HTR-8/SVneo (cell line): Measurements from ENCODE around the gene DIP2C.

Experiments used
- DNase-seq: peaks from one replicate; pipeline ENCODE4 v3.0.0; 2011; ENCODE audit warnings: low spot score, mixed read lengths; ENCODE audit not compliant: insufficient read length
- FAIRE-seq: peaks from 2 replicates; lab custom pipeline; 2011; peaks lifted over from hg19 to GRCh38; lab: Jason Lieb, UNC

DIP2C gene

DNA sequence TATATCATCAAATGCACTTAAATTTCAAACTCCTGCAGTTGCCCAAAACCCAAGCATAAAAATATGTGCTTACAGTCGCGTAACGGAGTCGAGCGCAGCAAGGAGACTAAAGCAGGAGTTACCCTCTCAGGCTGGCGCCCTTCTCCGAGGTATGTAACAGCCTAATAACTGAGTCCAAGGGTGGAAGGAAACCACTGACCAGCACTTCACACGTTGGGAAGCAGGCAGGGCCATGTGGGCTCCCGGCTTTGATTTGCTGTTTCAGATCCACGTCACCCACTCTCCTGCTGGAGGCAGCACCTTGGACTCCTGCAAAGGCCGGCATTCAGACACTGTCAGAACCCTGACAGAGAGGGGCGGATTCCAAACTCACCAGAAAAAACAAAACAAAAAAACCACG lies 123.8 kb downstream of the DIP2C start:
- FAIRE-seq: no peak
- DNase-seq: no peak

DNA sequence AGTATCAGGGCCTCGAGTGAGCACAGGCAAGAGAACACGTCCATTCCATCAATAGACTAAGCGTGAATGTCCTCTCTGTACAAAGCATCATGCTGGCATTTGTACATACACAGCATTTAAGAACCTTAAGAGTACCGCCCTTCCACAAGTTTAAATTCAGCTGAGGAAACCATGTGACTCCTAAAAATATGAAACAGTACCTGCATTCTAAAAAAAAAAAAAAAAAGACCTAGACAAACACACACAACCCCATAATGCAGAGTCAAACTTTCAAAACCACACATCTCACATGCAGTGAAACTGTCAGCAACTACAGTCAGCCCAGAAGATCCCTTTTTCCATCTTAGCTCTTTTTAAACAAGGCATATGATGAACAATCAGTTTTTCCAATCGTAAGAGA lies 124.3 kb downstream of the DIP2C start:
- FAIRE-seq (no peak), DNase-seq (no peak)

DNA sequence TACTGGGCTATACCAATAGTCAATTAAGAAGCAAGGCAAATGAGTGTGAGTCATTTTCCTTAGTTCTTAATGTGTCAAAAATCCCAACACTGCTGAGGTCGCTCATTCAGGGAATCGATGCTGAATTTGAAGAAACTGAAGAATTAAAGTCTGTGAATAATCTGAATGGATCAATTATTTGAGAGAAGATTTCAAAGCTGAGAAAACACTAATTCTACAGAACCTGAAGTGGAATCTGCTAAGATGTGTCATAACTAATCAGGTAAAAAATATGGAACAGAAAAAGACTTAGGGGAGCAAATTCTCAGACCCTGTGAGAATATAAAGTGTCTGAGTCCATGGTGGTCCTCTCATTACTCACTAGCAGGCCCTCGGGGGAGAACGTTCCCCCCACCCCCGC lies 125.6 kb downstream of the DIP2C start:
- DNase-seq: no peak
- FAIRE-seq: no peak

DNA sequence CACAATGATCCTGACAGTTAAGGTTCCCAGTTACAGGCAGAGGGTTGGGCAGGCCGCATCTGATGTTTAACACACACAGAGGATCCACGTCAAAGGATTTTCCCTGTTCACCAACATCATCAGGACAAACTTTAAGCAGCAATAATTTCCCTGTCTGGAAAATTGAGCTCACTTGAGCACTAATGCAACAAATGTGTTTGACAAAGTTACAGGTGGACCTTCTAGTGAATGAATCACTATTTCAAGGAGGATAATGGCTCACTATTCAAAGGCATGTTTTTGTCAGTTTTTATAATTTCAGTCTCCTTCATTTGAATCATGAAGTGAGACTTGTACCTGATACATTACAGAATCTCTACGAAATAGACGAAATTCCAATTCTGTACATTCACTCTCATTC lies 127.3 kb downstream of the DIP2C start:
- no peak for FAIRE-seq
- no peak for DNase-seq

DNA sequence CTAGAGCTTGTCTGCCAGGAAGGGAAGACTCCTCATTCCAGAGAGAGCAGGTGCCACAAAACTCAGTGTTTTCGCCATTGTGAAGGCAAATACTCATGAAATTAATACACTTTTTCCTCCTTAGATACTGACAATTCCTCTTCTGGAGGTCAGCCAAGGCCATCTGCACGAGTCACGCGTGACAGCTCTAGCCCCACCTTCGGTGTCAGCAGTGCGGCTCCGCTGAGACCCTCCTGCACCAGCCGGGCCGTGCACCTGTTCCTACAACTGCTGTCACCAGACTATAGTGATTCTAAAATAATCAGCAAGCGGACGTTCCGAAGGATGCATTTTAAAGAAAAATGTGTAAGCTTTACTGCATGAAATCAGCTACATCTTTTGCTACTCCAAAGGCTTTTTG lies 127.7 kb downstream of the DIP2C start:
- FAIRE-seq: no peak
- DNase-seq: no peak

DNA sequence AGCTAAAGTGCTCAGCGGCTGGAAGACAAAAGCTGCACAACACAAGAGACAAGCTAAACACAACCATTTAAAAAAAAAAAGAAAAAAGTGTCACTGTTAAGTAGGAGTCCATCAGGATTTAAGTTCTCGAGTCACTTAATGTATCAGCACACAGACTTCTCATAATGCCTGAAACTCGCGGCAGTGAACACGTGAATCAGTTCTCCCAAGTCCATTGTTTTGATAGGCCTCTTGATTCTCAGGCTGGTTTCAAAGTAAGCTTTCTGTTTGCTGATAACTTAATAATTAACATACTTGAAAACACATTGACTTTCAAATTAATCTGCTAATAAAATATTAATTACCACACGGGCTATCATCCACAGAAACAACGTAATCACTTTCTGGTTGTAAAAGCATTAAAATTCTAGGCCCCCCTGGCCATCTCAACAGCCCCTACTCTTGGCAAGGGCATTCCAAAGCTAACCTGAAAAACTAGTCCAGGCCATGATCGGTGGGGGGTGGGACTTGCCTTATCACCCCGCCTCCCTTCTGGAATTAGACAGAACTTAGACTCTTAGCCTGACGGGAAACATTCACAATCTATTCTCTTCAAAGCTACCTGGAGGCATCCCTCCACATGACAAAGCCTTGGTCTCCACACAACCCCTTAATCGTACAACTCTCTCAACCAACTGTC lies 129.0 kb downstream of the DIP2C start:
- DNase-seq (no peak), FAIRE-seq (no peak)

DNA sequence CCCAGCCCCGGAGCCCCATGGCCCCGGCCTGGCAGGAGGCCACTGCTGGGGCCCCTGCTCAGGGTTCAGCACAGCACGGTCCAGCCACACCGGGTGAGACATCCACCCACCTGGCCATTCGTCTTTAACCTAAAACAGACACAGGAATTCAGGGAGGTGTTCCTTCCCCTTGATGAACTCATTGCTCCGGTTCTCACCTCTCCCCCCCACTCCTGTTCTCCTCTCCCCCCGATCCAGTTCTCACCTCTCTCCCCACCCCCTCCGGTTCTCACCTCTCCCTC lies 129.8 kb downstream of the DIP2C start:
- no peak for FAIRE-seq

DNA sequence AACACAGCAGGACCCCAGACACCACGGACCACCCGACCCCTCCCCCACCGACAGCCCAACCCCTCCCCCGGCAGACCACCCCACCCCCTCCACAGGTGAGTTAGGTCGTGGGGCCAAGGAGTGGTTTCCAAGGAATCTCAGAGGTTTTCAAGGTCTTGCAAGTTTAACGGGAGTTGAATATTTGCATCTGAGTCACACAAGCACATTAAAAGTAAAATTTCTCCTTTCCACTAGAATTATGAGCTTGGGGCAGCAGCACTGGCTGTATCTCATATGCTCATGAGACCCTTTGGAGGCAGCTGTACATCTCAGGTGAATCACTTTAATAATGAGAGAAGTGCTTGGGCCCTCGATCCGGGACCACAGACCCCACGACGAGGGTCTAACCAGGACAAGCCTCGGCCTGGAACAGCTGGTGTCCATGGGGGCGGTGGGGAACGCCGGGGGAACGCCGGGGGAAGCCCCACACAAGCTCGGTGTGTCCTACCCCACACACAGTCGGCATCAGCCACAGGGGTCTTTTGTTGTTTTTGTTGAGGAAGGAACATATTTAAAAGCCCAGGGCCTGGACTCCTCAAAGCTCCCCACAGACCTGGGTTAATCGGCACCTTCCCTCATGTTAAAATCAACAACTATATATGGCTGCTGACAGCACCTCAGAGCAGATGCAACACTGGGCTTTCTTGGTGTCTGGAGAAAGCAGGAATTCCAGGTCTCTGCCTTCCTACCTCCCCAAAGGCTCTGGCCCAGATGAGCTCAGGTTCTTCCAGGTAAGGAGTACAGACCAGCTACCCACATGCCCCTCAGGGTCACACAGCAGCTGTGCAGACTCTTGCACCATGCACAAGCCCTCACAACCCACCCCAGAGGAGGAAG lies 130.3 kb downstream of the DIP2C start:
- FAIRE-seq: no peak
- DNase-seq: no peak

More for the DNA sequence above, 129.8 kb downstream of the DIP2C start:
- no peak for DNase-seq

DNA sequence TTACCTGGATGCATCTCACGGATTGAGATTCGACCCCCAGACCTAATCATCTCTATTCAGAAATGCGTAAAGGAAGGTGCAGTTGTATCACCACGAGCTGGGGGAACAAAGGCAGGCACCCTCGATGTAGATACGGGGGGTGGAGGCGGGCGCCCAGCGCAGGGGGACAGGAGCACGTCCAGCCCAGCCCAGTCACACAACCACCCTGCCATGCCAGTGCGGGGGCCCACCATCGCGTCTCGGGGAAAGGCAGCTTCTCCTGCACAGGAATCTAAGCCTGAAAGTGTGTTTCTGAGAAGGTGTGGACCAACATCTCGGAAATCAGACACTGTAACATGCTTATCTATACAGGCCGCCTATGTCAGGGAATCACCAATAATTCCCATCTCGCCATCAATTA lies 131.1 kb downstream of the DIP2C start:
- DNase-seq: no peak
- FAIRE-seq: no peak

DNA sequence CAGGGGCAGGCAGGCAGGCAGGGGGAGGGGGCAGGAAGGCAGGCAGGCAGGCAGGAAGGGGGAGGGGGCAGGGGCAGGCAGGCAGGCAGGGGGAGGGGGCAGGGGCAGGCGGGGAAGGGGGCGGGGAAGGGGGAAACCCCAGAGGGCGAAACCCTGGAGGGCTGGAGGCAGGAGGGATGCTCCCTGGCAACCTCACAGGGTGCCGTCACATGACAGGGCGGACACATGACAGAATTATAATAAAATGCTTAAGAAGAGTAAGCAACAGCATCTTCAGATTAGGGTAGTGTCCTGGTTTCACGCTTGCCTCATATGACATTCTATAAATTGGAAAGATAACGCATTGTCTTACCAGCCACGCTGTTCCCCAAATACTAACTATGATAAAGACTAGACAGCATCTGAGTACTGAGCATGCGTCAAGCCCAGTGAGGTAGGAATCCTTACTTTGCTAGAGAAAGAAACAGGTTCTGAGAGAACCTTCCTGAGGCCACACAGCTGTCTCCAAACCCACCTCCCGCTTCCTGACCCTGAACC lies 131.6 kb downstream of the DIP2C start:
- FAIRE-seq (no peak), DNase-seq (no peak)

DNA sequence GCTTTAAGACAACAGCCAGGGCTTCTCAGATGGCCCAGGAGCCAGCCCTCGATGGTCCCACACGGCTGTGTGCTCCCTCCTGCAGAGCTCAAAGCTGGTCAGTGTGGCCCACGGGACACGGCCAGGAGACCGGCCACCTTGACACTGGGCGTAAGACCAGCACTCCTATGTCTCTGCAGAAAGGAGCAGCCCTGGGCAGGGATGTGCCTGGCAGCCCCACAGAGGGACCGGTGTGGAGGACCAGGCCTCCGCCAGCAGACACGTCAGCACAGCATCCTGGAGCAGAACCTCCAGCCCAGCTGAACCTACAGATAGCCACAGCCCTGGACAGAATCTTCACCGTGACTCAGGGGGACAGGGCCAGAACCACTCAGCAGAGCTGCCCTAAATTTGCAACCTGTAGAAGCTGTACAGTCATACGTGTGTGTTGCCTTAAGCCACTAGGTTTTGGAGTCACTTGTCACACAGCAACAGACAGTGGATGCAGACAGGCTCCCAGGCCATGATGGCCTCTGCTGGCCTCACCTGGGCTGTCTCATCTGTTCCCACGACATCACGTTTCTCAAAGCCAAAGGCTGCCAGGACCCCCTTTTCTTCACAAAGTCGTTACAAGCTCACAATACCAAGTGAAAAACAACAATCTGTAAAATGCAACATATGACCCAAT lies 132.4 kb downstream of the DIP2C start:
- no peak for FAIRE-seq
- no peak for DNase-seq

DNA sequence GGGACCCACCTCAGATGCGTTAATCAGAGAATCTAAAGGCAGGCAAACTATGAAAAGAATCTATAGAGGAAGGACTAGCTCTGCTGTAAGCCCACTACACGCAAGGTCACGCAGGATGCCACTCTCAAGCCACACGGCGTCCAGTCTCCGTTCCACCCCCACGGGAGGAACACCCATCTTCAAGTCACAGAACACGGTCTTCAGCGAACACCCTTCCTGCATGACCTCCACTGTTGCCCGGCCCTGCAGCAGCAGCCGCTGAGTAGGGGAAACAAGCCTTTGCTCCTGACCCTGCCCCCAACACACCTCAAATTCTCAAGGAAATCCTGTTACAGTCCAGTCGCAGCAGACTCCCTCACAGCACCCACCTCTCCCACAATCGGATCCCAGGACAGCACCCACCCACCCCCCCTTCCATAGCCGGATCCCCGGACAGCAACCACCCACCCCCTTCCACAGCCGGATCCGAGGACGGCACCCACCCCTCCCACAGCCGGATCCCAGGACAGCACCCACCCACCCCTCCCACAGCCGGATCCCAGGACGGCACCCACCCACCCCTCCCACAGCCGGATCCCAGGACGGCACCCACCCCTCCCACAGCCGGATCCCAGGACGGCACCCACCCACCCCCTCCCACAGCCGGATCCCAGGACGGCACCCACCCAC lies 133.7 kb downstream of the DIP2C start:
- DNase-seq: no peak
- no peak for FAIRE-seq

DNA sequence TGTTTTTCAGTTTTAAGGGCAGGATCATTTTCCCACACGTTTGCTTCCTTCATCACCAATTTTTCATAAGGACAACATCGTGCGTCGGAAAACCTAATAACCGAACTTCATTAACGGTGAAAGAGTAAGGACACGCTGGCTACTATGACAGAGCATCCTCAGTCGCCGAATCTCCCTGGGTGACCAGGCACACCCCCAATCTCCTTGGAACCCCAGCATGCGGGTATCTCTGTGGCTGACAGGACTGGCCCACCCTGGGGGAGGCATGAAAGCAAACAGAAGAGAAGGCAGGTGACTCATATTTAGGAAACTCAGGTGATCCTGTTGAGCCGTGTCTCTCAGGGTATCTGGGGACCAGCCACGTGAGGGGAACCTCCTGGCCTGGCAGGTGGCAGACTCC lies 134.2 kb downstream of the DIP2C start:
- DNase-seq (no peak), FAIRE-seq (no peak)

DNA sequence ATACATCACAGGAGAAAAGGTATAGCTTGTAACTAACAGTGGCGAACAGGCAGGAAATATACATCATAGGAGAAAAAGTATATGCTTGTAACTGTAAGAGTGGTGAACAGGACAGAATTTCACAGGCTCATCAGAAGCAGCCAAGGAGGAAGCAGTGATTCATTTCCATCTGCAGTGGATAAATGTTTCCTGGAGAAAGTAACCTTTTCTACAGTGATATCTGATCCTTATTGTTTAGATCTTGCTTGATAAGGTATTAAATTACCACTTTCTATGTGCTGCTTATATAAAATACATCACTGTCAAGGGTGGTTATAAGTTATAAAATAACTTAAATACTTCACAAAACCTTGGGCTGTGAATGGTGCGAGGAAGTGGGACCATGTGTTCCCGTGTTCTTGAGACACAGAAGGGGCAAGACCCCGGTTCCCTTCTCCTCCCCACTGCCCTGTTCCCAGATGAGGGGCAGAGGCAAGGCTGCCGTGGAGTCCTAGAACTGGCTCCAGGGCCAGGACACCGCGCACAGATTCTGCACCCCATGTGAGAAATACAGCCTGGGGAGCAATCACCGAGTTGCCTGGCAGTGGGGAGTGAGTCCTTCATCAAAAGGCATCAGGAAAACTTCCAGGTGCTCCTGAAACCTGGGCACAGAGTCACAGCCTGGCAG lies 135.2 kb downstream of the DIP2C start:
- DNase-seq (no peak), FAIRE-seq (peak; percentile 51)

DNA sequence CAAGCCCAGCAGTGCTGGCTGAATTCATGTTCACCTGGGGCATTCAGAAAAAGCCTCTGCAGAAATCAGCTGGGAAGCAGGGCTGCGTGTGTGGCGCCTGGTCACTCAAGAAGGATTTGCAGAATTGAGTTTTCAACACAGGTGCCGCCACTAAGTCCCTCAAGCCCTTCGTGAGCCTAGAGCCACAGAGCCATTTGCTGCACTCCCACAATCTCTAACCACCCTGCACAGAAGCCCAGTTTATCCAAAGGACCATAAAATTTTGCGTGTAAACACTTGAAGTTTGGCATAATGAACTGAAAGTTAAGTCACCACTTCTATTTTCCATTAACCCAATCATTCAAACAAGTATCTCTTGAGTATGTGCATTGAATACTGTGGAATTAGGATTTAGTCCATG lies 136.2 kb downstream of the DIP2C start:
- FAIRE-seq: no peak
- no peak for DNase-seq

DNA sequence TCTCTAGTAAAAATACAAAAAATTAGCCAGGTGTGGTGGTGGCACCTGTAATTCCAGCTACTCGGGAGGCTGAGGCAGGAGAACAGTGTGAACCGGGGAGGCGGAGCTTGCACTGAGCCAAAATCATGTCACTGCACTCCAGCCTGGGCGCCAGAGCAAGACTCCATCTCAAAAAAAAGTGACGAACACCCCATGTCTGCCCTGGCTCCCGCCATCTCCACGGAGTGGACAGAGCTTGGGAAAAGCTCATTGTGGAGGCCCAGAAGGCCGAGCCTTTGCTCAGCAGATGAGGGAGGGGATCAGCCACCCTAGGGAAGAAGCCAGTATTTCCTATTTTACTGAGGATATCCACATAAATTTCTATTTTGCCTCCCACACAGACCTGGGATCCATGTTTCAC lies 136.8 kb downstream of the DIP2C start:
- FAIRE-seq (no peak), DNase-seq (no peak)

DNA sequence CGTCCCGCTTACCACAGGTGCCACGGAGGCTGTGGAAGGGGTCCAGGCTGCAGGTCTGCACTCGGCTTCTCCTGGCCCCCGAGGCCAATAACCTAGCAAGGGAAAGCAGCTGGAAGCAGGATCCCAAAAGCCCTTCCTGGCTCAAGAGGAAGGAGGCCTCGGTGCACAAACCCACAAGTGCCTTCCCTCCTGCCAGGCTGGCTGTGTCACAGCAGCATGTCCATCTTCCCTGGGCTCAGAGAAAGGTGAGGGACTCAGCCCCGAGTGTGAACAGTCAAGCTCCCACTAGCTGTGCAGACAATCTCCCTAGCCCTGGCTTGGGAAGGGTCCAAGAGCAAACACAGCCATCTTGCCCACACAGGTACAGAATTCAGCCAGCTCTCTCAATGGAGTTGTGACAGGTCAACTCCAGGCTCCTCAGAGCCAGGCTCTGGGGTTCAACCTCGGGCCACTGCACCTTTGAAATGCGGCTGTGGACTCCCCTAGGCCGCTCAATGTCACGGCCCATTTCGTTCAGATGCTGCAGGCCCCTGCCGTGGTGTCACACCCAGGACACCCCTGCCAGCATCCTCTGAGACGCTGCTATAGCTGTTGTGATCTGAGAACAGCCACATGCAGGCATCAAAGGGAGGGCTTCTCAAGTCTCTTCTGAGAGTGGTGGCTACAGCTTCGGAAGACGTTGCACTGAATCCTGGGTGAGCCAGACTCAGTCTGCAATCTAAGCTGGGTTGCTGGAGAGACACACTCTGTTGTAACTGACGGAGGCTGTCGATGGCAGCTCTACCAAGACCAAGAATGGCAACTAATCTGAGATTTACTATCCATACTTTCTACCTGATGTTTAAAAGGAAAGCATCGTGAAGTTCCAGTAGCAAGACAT lies 137.9 kb downstream of the DIP2C start:
- DNase-seq (no peak), FAIRE-seq (no peak)

DNA sequence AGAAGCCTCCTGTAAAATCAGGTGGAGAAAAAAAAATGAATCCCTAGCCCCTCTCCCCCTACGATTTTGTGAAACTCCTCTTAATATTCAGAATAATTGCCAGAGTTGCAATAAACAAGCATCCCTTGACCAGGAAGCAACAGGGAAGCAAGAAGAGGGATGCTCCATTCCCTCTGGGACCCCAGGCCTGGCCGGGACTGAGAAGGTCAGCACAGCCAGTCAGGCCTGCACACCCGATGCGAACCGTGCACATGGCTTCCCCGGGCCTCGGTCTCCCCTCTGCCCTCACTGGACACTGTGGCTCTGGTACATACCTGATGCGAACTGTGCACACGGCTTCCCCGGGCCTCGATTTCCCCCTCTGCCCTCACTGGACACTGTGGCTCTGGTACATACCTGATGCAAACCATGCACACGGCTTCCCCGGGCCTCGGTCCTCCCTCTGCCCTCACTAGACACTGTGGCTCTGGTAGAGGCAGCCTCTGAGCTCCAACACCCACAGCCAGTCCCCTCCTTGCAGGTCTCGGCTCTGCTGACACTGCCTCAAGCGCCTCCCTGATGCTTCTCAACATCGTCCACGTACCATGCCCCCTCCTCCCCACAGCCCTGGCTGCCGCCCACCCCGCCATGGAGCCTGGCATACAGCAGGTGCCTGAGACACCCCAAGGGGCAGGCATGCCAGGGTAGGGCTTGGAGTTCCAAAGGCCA lies 138.6 kb downstream of the DIP2C start:
- no peak for FAIRE-seq
- DNase-seq: no peak

DNA sequence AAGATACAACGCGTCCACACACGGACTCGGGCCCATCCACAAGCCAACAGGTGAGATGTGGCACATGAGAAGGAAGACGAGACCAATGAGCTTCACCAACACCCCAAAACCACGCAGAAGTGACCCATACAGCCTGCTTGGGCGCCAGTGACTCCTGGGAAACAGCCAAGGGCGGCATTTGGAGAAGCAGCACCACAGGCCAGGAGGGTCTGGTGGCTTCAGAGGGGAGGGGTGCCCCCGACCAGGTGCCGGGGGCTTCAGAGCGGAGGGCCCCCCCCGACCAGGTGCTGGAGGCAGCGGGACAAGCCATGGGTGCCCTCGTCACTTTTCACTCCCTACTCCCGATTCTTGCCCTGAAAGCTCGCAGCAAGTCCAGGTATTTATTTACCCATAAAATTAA lies 140.1 kb downstream of the DIP2C start:
- FAIRE-seq (no peak), DNase-seq (no peak)
